Large intestine (tissue), 3 donors: ENCODE data around the gene MAIP1. TPM values are rescaled to one million over a fixed set of nuclear protein-coding genes. Genes with fewer than 3 reads are reported as not detected.
A peak's percentile ranks its signal among the peaks of the same experiment; 100 is the strongest.

Experiments used
- DNase-seq, 2 donors: peaks; one replicate each; pipeline versions ENCODE4 v3.0.0 to v3.0.0-alpha.2; 2013
- H3K27ac ChIP-seq: one replicate; pipeline ENCODE4 v1.5.1; 2013; ENCODE audit warnings: low read length
- H3K27me3 ChIP-seq: 2 replicates; pipeline ENCODE4 v1.6.1; 2013; ENCODE audit warnings: low read length; ENCODE audit not compliant: control insufficient read depth, insufficient read depth
- H3K36me3 ChIP-seq: 2 replicates; pipeline ENCODE4 v1.6.1; 2013; ENCODE audit warnings: low read length; ENCODE audit not compliant: control insufficient read depth, insufficient read depth
- H3K4me1 ChIP-seq: one replicate; pipeline ENCODE4 v1.6.1; 2013; ENCODE audit warnings: low read length; ENCODE audit not compliant: control insufficient read depth, insufficient read depth
- H3K4me3 ChIP-seq: one replicate; pipeline ENCODE4 v1.5.1; 2013; ENCODE audit warnings: low read length
- H3K9me3 ChIP-seq: one replicate; pipeline ENCODE4 v1.6.1; 2013; ENCODE audit warnings: mild to moderate bottlenecking, low read depth, low read length, moderate library complexity; ENCODE audit not compliant: control insufficient read depth
- WGBS: methylation state at CpG from one replicate; pipeline ENCODE4 v1.1.5; 2013; ENCODE audit warnings: low lambda C conversion rate; ENCODE audit not compliant: insufficient coverage; 5-methylcytosine and 5-hydroxymethylcytosine counted together
- polyA plus RNA-seq: library from polyadenylated mRNA; unstranded; fragments of 120-200 nt; gene quantifications from one replicate; pipeline ENCODE4 v1.2.1, GENCODE V29; 2013

MAIP1 gene
- polyA plus RNA-seq, 1 donor = 21.2 TPM

DNA sequence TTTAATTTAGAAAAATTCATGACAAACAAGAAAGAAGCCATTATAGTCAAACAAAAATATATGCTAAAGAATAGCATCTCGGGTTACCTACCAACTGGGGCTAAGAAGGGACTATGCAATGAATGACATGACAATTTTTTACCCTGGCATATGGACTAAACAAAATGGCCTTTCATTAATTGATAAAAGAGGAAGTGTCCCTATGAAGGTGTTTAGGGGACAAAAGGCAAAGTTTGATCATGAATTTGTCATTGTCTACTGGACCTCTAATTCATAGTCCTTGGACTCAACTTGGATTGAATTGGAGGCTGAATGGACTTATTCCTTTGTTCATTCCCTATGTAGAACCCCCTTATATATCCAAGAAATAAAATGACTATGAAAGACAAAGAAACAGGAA, 12.7 kb downstream of the MAIP1 start:
- WGBS = 100% methylated on average over 1 of the region's 1 CpG
- H3K27ac ChIP-seq = no peak overlapping the region
- H3K27me3 ChIP-seq = no peaks in the 10 kb centered on the region
- H3K4me3 ChIP-seq = no peak overlapping the region
- H3K36me3 ChIP-seq = peaks cover 21% of the 10 kb centered on the region
- H3K4me1 ChIP-seq = peaks cover 10% of the 10 kb centered on the region
- H3K9me3 ChIP-seq = no peaks in the 10 kb centered on the region
- DNase-seq = no peak

DNA sequence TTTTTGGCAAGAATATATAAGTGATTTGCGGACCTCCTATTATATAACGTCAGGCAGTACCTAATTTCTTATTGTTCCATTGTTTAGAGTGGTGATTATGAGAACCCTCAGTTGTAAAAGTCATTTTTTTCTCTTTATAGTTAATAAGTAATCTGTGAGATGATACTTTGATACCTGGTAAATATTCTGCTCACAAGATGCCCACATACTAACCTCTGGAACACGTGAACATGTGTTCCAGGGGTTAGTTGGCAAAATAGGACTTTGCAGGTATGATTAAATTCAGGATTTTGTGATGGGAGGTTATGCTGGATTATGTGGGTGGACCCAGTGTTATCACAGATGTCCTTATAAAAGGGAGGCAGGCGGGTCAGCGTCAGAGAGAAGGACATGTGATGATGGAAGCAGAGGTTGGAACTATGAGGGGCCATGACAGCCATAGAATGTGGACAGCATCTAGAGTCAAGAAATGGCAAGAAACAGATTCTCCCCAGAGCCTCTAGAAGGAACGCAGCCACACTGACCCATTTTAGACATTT, 16.8 kb downstream of the MAIP1 start:
- peak overlapping the region; percentile 41 for H3K27ac ChIP-seq
- WGBS = 18% methylated on average over 2 of the region's 6 CpGs

DNA sequence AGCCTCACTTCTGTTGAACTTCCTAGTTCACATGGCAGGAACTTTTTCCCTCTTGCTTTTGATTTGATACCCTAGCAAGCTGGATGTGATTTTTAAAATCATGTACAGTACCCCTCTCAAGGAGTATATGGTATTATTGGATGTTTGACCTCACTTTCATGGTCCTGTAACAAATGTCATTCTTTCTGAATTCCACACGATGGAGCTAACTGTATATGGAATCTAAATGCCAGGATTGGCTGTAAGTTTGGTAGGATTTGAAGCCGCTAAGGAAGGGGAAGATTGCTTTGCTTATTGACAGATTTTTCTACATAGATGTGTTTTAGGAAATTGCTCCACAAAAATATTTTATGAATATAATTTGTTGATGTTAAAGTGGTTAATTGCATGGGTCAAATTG, 18.3 kb downstream of the MAIP1 start:
- H3K9me3 ChIP-seq = no peaks in the 10 kb centered on the region
- no peak overlapping the region for H3K4me3 ChIP-seq
- no peaks in the 10 kb centered on the region for H3K27me3 ChIP-seq
- H3K4me1 ChIP-seq = peaks cover 19% of the 10 kb centered on the region
- H3K27ac ChIP-seq = no peak overlapping the region
- no peaks in the 10 kb centered on the region for H3K36me3 ChIP-seq
- peak in 1 of 2 donors; percentile 26 for DNase-seq
- WGBS = no CpG with 5 or more reads among the region's 2 CpGs

More for the DNA sequence above, 16.8 kb downstream of the MAIP1 start:
- Histone ChIP-seq H3K27me3 (no peaks in the 10 kb centered on the region), H3K4me3 (no peak overlapping the region), H3K36me3 (no peaks in the 10 kb centered on the region), H3K4me1 (peaks cover 10% of the 10 kb centered on the region), H3K9me3 (no peaks in the 10 kb centered on the region)
- peak; percentile 35 to 74 for DNase-seq

DNA sequence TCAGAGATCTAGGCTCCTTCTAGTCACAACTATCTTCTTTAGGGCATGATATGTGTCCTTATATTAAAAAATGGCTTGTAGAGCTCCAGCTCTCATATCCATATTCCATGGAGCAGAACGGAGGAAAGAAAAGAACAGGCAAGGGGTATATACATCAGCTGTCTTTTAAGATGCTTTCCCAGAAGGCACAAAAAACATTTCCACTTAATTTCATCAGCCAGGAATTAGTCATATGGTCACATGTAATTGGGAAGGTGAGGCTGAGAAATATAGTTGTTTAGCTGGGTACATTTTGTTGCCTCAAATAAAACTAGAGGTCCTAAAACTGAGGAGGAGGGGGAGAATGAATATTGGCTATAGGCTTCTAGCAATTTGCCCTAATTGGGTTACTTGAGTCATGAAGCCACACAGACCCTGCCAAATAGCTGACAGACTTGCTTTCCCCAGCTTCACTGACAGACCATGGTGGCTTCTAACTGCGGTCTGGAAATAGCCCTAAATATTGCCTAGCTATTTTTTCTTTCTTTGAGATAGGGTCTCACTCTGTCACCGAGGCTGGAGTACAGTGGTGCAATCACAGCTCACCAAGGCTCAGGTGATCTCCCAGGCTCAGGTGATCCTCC, 20.0 kb downstream of the MAIP1 start:
- Histone ChIP-seq H3K4me1 (peaks cover 28% of the 10 kb centered on the region), H3K9me3 (no peaks in the 10 kb centered on the region), H3K27ac (no peak overlapping the region), H3K36me3 (no peaks in the 10 kb centered on the region), H3K4me3 (no peak overlapping the region), H3K27me3 (no peaks in the 10 kb centered on the region)
- WGBS = 80% methylated on average over 1 of the region's 3 CpGs
- DNase-seq = no peak

DNA sequence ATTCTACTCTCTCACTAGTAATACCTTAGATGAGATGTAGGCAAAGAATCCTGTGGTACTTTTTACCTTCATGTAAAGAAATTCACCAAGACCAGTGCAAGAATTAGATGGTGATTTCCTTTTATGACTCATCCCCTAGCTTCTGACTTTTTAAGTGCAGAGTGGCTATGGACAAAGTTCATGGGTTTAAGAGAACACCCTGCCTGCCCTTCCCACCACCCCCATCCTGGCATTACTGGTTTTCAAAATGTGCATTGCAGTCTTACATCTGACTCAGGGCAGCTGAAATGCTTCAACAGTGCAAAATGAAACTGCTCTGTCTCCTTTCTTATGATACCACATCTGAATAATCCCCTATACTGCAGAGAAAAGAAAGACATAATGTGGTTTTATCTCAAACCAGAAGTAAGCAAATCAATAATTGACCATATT, 22.6 kb downstream of the MAIP1 start:
- DNase-seq = peak; percentile 78 to 86
- H3K27ac ChIP-seq = peak overlapping the region; percentile 47
- H3K9me3 ChIP-seq = no peaks in the 10 kb centered on the region
- H3K36me3 ChIP-seq = no peaks in the 10 kb centered on the region
- H3K4me3 ChIP-seq = no peak overlapping the region
- H3K27me3 ChIP-seq = no peaks in the 10 kb centered on the region
- peaks cover 18% of the 10 kb centered on the region for H3K4me1 ChIP-seq

DNA sequence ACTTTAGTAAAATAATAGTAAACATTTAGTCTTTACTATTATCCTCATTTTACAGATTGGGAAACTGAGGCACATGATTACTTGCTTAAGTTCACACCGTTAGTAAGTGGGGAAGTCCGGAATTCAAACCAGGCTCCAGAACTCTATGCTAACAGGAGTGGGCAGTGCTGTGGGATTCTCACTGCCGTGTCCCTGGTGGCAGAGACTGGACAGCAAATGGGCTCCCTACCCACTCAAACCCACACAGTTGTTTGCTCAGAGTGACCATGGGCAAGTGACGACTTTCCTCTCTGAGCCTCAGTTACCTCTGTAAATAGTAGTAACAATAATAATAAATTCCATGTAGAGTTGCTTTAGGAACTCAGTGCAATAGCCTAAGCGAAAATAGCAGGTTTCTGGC, 24.0 kb downstream of the MAIP1 start:
- Histone ChIP-seq H3K4me3 (no peak overlapping the region), H3K27me3 (no peaks in the 10 kb centered on the region), H3K27ac (peak overlapping the region; percentile 11), H3K36me3 (no peaks in the 10 kb centered on the region), H3K9me3 (no peaks in the 10 kb centered on the region), H3K4me1 (peaks cover 18% of the 10 kb centered on the region)
- no CpG with 5 or more reads among the region's 5 CpGs for WGBS
- DNase-seq = no peak

DNA sequence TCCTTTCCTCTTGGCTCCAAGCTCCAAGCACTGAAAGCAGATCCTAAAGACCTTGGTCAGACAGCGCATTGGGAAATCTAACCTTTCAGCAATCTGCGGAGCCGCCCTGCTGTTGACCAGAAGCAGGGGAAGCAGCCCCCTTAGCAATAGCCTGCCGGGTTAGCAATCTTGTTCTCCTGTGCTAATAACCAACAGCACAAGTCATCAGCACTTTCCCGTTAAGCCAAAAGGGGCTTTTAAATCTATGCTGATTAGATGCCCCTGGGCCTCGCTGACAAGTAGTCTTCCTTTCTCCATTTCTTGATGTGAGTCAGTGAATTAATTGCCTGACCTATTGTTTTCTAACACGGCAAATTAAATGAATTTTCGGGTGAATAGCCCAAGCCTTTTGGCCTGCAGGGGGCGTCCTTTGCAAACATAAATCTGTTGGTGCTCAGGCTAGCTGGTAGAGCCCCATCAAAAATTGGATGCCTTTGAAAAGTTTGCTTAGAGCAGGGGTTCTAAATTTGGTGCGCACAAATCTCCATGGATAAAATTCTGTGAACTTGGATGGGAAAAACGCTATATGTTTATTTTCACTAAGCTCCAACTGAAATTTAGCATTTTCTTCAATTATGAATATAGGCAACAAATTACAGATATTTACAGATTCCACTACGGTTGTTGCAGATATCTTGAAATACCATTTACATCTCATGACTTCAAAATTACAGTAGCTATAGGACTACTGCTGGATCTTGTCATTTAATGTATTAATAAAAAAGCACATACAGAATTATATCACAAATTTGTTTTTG, 24.6 kb downstream of the MAIP1 start:
- H3K4me1 ChIP-seq = peaks cover 18% of the 10 kb centered on the region

DNA sequence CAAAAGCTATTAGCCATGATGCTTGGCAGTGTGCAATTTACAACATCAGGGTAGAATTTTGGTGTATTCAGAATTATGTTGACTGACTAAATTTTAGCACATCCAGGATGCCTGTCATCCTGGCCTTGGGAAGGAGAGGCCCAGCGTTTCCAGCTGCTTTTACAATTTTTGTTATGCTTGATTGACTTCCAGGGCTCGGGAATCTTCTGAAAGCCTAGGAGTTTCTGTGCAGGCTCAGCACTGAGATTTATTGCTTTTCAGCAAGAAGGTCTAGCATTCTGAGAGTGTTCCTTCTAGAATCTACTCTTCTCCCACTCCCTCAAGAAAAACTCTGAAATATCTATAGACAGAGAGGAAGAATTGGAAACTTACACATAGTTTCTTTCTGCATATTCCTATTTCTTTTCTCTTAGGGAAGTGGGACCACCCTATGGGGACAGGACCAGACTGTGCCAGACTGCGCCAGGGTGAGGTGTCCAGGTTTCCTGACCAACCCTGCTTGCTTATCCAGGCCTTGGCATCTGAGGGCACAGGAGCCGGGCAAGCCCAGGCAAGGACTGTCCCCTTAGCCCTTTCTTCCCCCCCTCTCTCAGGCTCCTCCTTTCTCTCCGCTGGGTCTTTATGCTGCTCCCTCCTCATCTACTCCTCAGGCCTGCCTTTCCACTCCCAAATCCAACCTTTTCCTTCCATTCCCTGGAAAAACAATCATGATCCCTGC, 26.9 kb downstream of the MAIP1 start:
- Histone ChIP-seq H3K4me3 (no peak overlapping the region), H3K9me3 (no peaks in the 10 kb centered on the region), H3K27me3 (no peaks in the 10 kb centered on the region), H3K4me1 (peaks cover 22% of the 10 kb centered on the region), H3K27ac (no peak overlapping the region), H3K36me3 (no peaks in the 10 kb centered on the region)
- no peak for DNase-seq
- 100% methylated on average over 1 of the region's 5 CpGs for WGBS

More for the DNA sequence above, 24.6 kb downstream of the MAIP1 start:
- Histone ChIP-seq H3K27ac (peak overlapping the region; percentile 11), H3K27me3 (no peaks in the 10 kb centered on the region), H3K9me3 (no peaks in the 10 kb centered on the region), H3K4me3 (peak overlapping the region; percentile 30), H3K36me3 (no peaks in the 10 kb centered on the region)
- WGBS = 39% methylated on average over 3 of the region's 12 CpGs
- DNase-seq = peak; percentile 53 to 67

DNA sequence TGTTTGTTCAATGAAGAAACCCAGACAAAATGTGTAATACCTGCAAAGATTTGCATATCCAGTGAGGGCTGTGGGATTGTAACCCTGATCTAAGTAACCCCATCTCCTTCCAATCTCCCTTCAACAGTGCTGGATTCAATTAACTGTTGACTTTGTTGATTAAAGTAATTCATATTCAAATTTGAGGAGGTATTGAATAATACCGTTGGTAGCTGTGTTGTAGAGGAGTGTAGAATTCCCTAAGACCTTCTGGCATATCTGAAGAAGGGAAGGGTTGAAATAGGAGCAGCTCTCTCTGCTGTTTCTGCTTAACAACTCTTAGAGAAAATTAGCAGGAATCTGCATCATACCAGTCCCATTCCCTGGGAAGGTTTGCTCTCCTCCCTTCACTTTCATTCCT, 28.2 kb downstream of the MAIP1 start:
- peaks cover 24% of the 10 kb centered on the region for H3K4me1 ChIP-seq
- no CpG with 5 or more reads among the region's 1 CpG for WGBS
- H3K36me3 ChIP-seq = no peaks in the 10 kb centered on the region
- H3K27ac ChIP-seq = no peak overlapping the region
- no peak overlapping the region for H3K4me3 ChIP-seq
- no peak for DNase-seq
- H3K9me3 ChIP-seq = no peaks in the 10 kb centered on the region
- H3K27me3 ChIP-seq = no peaks in the 10 kb centered on the region

DNA sequence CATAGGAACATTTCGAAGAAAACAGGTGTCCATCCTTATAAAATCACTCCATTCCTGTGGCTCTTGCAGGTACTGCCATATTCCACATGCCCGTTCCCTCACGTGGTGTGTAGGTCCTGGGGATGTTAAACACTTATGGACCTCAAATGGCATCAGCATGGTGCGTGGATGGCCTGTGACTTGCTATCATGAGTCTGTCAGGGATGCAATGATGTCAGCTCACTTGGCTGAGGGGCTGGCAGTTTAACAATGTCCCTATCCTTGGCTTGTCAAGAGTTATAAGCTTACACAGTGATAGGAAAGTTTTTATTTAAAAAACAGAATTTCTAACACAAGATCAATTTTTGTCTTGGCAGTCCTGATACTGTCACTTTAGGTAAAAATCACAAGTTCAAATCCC, 28.8 kb downstream of the MAIP1 start:
- Histone ChIP-seq H3K9me3 (no peaks in the 10 kb centered on the region), H3K36me3 (no peaks in the 10 kb centered on the region), H3K27ac (no peak overlapping the region), H3K4me3 (no peak overlapping the region), H3K27me3 (no peaks in the 10 kb centered on the region), H3K4me1 (peaks cover 17% of the 10 kb centered on the region)
- WGBS = no CpG with 5 or more reads among the region's 4 CpGs
- DNase-seq = no peak
